Activated CD8-positive, alpha-beta T cell treated with anti-CD3 and anti-CD28 coated beads for 36 hours (primary cell): ENCODE results near the gene GIPC3. TPM values are rescaled to one million over a fixed set of nuclear protein-coding genes. Genes with fewer than 3 reads are reported as not detected.

Source experiments
- ATAC-seq: fragments of 200-7000 bp; cut with Tn5 transposase; one replicate; pipeline ENCODE4 v1.10.0; 2021; ENCODE audit warnings: mild to moderate bottlenecking, moderate library complexity
- CTCF ChIA-PET: fragments of 350-600 bp; sonication (Branson Sonifier 250); formaldehyde crosslinking; loops from one replicate; lab custom pipeline; 2021; ENCODE audit warnings: antibody characterized with exemption; lab: Charles Lee
- POLR2A ChIA-PET: fragments of 350-600 bp; sonication (Branson Sonifier 250); formaldehyde crosslinking; loops from one replicate; lab custom pipeline; 2021; ENCODE audit warnings: antibody characterized with exemption; lab: Charles Lee
- DNase-seq: peaks from one replicate; pipeline ENCODE4 v3.0.0-alpha.2; 2020
- H3K27ac Mint-ChIP-seq: one replicate; pipeline ENCODE4 v1.8.0; 2021; ENCODE audit warnings: mild to moderate bottlenecking, mixed read lengths
- H3K27me3 Mint-ChIP-seq: one replicate; pipeline ENCODE4 v1.8.0; 2021; ENCODE audit warnings: mixed read lengths
- H3K36me3 Mint-ChIP-seq: one replicate; pipeline ENCODE4 v1.8.0; 2021; ENCODE audit warnings: low read depth, mixed read lengths
- H3K4me1 Mint-ChIP-seq: one replicate; pipeline ENCODE4 v1.8.0; 2021; ENCODE audit warnings: low read depth, mixed read lengths
- H3K4me3 Mint-ChIP-seq: one replicate; pipeline ENCODE4 v1.8.0; 2021; ENCODE audit warnings: mild to moderate bottlenecking, moderate library complexity, mixed read lengths
- H3K9me3 Mint-ChIP-seq: one replicate; pipeline ENCODE4 v1.8.0; 2021; ENCODE audit warnings: mixed read lengths
- CTCF ChIP-seq: fragments of 200-600 bp; IDR thresholded peaks from one replicate; pipeline ENCODE4 v1.8.0; 2022; ENCODE audit warnings: antibody characterized with exemption, mild to moderate bottlenecking
- intact Hi-C: fragments of 100-400 bp; cut with micrococcal nuclease; formaldehyde crosslinking; loops from one replicate; pipeline ENCODE4 v1.10.0; 2022
- total RNA-seq, 2 experiments: library from RNA; stranded (reverse); gene quantifications; one replicate each; pipeline ENCODE4 v1.2.3, GENCODE V29; 2021

GIPC3 gene
- total RNA-seq, 2 experiments from 2014 or later: 0.09 to 0.14 TPM

DNA sequence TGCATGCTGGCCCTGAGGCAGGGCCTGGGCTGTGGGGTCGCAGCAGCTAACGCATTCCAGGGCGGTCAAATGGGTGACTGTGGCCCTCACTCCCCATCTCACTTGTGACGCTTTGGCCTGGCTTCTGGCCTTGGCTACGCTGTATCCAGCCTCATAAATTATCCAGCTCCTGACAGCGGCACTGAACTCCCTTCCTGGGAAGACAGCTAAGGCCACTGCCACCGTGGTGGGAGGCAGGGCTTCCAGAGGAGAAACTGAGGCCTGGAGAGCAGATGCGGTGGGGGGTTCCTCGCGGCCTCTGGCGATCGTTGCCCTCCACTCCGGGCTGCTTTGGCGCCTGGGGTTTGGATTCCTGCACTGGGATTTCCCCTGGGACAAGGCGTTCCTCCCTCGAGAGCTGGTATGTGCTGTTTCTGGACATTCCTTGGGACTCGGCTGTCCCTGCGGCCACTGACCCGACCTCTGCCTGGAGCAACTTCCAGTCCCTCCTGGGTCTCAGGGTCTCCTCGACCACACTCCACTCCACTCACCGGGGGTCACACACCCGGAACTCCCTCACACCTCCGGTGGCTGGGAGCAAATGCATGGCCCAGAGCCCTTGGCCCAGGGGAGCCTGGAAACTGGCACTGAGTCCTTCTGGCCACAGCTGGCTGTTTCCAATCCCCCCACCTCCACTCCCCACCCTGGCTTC is 18.0 kb downstream of the GIPC3 start:
- no peak for TF ChIP-seq CTCF
- peaks cover 9% of the 10 kb centered on the region for H3K4me1 Mint-ChIP-seq
- no peaks in the 10 kb centered on the region for H3K36me3 Mint-ChIP-seq
- DNase-seq (peak; percentile 13), ATAC-seq (no peak)
- intact Hi-C loops: no loop called here
- ChIA-PET POLR2A (no interaction called here), CTCF (interaction anchor here (1.8 kb wide), 1 partner anchor 18 kb away, joined by 9 read pairs; the partner anchor contains the start of gene GIPC3)
- H3K4me3 Mint-ChIP-seq: no peak overlapping the region
- H3K9me3 Mint-ChIP-seq: no peaks in the 10 kb centered on the region
- no peaks in the 10 kb centered on the region for H3K27me3 Mint-ChIP-seq
- no peak overlapping the region for H3K27ac Mint-ChIP-seq

DNA sequence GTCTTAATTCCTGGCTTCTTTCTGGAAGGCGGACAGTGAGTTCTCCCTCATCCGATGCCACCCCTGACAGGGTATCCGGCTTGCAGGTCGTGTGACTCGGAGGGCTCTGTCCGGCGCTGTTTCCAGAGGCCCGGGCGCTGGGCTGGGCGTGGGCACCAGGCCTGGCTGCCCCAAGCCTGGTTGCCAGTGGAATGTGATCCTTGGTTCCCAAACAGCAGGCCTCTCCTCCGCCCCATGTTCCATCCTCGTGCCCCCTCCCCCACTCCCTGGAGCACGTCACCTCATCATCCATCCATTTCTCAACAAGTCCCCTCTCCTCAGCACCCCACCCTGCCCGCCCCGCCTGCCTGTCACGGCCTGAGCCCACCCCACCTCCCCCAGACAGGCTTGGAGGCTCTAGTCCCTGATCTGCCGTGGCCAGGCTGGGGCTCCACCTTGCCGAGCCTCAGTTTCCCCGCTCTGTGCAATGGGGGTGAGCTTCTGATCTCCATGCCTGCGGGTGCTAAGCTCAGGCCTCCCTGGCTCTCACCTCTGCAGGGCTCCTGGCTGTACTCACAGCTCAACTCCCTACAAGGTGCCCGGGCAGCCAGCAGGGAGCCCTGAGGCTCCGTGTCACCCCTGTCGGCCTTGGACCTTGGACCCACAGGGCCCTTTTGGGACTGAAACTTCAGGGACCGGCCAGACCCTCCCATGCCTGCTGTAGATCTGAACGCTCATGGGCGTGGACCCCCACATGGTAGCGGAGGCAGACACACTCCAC is 19.1 kb downstream of the GIPC3 start:
- CTCF ChIA-PET: interaction anchor here (0.7 to 1.8 kb wide), 6 partner anchors 11 to 95 kb away, joined by 3 to 9 read pairs (median 4); partner anchors contain the start of gene GIPC3
- H3K27ac Mint-ChIP-seq: peak overlapping the region; percentile 52
- peak; percentile 29 for ATAC-seq

DNA sequence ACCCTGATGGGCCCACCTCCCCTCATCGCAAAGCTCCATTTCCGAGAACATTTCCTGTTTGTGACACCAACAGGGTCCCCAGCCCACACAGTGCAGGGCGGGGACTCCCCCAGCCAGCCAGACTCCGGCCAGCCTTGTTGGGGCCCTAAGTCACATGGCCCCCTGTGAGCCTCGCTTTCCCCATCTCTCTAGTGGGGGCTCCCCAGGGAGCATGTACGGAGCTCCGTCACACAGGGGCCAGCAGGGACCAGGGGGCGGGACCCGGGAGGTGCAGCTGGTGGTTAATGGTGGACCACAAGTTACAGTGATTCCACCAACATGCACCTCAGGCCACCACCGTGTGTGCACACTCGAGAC is 19.7 kb downstream of the GIPC3 start:
- no peak for TF ChIP-seq CTCF
- DNase-seq (peak; percentile 74), ATAC-seq (peak; percentile 73)
- Mint-ChIP-seq H3K27me3 (no peaks in the 10 kb centered on the region), H3K4me3 (no peak overlapping the region), H3K9me3 (no peaks in the 10 kb centered on the region), H3K4me1 (peaks cover 11% of the 10 kb centered on the region), H3K36me3 (no peaks in the 10 kb centered on the region), H3K27ac (no peak overlapping the region)
- POLR2A ChIA-PET: interaction anchor here (0.8 kb wide), 1 partner anchor 49 kb away, joined by 4 read pairs; no protein-coding TSS in a partner anchor
- CTCF ChIA-PET: interaction anchor here (0.9 to 1.8 kb wide), 5 partner anchors 18 to 94 kb away, joined by 3 to 9 read pairs (median 4); partner anchors contain the start of gene GIPC3
- intact Hi-C loops: no loop called here

More for the DNA sequence above, 19.1 kb downstream of the GIPC3 start:
- DNase-seq: no peak
- H3K36me3 Mint-ChIP-seq: no peaks in the 10 kb centered on the region
- POLR2A ChIA-PET: interaction anchor here (0.8 kb wide), 1 partner anchor 48 kb away, joined by 4 read pairs; no protein-coding TSS in a partner anchor
- no peaks in the 10 kb centered on the region for H3K9me3 Mint-ChIP-seq
- intact Hi-C loops: no loop called here
- no peaks in the 10 kb centered on the region for H3K27me3 Mint-ChIP-seq
- H3K4me3 Mint-ChIP-seq: no peak overlapping the region
- peaks cover 11% of the 10 kb centered on the region for H3K4me1 Mint-ChIP-seq
- no peak for TF ChIP-seq CTCF

- intact Hi-C loops: no loop called here
- Mint-ChIP-seq H3K27me3 (no peaks in the 10 kb centered on the region), H3K4me1 (peaks cover 11% of the 10 kb centered on the region), H3K27ac (no peak overlapping the region), H3K9me3 (no peaks in the 10 kb centered on the region), H3K36me3 (peaks cover under 1% of the 10 kb centered on the region), H3K4me3 (no peak overlapping the region)
- ChIA-PET POLR2A (no interaction called here), CTCF (interaction anchor here (0.9 to 1.8 kb wide), 5 partner anchors 18 to 94 kb away, joined by 3 to 9 read pairs (median 4); partner anchors contain the start of gene GIPC3)
- no peak for TF ChIP-seq CTCF
- ATAC-seq (peak; percentile 8), DNase-seq (no peak)
Observed at GRCh38 chr19:3605361-3605760, 20.1 kb downstream of the GIPC3 start.
